Cortex of kidney (tissue), 1 donor: ENCODE measurements around the gene BRCA1.

Source experiments
- DNase-seq: peaks from one replicate; lab custom pipeline; 2025; lab: John Stamatoyannopoulos, UW

BRCA1 gene

DNA sequence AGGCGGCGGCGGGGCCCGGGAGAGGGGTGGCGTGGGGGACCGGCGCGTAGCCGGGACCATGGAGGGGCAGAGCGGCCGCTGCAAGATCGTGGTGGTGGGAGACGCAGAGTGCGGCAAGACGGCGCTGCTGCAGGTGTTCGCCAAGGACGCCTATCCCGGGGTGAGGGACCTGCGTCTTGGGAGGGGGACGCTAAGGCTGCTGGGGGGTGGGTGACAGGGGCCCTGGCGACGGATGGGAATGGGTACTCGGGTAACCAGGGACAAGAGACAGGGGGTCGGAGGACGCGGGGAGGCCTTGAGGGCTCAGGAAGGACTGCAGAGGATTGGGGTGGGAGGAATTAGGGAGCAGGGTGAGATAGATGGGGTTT lies 99.9 kb downstream of the BRCA1 start:
- DNase-seq: no peak

- DNase-seq: no peak
Observed at GRCh38 chr17:43024407-43025289, 100.5 kb downstream of the BRCA1 start, which contains the start of gene RND2. TSS of gene RND2 (plus strand) at chr17:43025231. CDS start at chr17:43025348, 117 bp downstream.

DNA sequence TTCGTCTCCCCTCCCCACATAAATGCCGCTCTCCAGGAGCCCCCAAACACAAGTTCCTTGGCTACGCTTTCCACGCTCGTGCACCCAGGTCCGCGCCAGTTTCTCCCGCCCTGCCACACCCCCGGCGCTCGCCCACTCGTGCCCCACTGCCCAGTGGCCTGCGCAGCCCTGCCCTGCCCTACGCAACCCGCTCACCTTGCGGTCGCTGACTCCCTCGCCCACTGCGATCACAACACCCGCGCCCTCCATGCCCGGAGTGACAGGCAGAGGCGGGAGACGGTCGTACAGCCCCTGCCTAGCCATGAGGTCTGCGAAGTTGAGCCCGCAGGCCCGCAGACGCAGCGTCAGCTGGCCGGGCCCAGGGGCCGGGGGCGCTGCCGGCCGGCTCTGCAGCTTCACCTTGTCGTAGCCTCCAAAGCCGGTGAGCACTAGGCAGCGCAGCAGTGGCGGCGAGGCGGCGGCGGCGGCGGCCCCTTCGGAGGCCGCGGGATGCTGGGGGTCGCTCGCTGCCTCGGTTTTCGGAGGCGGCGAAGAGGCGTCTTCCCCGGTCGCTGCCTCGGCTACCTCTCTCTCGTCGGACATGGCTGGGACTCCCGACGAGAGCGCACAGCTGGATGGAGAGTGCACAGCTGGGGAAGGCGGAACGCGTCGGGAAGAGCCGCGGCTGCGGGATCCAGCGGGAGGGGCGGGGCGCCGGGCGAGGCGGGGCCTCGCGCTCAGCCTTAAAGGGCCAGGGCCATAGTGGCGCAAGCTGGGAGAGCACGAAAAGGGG lies 103.2 kb downstream of the BRCA1 start, which contains the start of gene VAT1:
Gene VAT1, minus strand, starts transcription at position 645 of the 772 bp plus-strand sequence. Its CDS starts 63 bp downstream, at position 582.
- no peak for DNase-seq

GRCh38 chr17:43020789-43021740 lies 104.1 kb downstream of the BRCA1 start:
- DNase-seq: no peak

GRCh38 chr17:43020030-43020621 lies 105.0 kb downstream of the BRCA1 start:
- DNase-seq: no peak

DNA sequence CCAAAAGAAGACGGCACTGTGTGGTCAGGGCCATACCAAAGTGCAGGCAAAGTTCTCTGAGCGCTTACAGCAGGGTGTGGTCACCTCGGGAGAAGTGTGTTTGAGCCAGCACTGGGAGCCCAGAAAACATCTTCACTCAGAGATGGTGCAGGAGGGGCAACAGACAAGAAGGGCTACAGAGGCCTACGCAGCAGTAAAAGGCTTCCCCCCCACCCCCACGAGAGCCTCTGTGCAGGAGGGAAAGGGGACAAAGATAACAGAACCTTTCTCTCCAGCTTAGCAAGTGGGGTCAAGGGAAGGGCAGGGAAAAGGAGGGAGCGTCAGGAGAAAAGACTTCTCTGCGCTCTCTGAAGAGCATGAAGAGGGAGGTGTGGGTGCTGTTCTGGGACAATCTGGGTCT lies 105.7 kb downstream of the BRCA1 start:
- DNase-seq: no peak

GRCh38 chr17:43018932-43019331 lies 106.2 kb downstream of the BRCA1 start:
- no peak for DNase-seq

GRCh38 chr17:43018008-43018853 lies 106.9 kb downstream of the BRCA1 start:
- no peak for DNase-seq

DNA sequence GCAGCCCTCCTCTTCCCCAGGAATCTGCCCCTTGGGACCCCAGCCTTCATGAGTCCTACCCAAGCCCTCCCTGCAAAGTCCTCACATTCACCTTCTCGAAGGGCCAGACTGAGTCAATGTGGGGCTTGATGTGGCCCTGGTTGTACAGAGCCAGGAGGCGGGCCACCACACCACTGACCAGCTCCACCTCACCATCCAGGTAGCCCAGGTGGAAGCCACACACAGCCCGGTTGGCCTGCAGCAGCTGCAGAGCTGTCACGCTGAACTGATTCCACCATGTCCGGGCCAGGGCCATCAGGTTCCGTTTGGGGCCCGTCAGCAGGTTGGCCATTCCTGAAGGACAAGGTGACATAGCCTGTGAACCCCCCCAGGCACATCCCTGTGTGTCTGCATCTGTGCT lies 108.9 kb downstream of the BRCA1 start:
- DNase-seq: no peak

DNA sequence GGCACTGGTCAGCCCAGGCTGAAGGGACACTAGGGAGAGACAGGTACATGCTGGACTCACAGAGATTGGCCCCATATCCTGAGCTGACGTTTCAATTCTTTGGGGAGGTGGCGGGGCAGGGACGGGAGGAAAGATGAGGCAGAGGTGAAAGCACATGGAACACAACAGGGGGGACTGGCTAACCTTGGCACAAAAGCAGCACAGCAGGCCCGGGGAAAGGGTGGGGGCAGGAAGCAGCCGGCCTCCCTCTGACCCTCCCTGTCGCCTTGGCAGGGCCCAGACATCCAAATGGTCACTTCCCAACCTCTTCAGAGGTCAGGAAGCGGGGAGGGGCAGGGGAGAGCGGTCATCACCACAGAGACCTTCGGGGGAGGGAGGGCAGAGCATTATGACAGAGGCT lies 109.6 kb downstream of the BRCA1 start:
- no peak for DNase-seq

DNA sequence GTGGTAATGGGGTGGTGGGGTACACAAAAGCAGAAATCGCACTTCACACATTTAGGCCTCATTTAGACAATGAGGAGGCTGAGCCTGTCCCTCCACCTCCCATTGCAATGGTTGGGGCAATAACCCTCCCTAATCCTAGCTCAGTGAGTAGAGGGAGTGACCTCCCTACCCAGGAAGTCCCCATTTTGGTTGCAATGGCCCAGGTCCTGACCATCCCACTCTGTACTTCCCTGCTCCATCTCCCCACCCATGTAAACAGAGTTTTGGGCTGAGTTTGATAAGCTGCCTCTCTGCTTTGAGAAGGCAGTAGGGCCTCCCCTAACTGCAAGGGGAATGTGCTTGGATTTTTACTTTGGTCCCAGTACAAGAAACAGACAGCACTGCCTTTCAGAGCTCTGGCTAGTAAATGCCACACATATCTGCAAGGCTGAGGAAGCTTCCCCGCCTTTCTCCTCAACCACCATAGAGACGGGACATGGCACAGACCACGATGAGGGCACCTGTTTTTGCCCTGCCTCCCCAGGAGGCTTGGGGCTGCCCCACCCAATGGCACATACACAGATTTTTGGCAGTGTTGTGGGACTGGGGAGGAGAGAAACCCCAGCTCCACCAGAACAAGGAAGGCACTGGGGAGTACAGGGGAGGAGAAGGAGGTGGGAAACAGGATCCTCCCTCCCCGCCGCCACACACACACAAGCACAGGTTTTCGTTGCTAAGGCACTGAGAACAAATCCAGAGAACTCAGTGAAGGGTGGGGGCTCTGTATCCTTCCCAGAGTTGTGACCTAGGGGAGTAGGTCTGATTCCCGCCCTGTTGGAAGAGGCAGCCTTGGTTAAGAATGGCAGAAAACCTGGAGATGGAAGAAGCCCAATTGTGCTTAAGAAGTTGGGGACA lies 110.3 kb downstream of the BRCA1 start:
- no peak for DNase-seq

GRCh38 chr17:43014020-43014648 lies 111.0 kb downstream of the BRCA1 start:
- DNase-seq: no peak

GRCh38 chr17:43013296-43013695 lies 111.9 kb downstream of the BRCA1 start:
- no peak for DNase-seq

GRCh38 chr17:43011728-43012472 lies 113.3 kb downstream of the BRCA1 start:
- DNase-seq: no peak

DNA sequence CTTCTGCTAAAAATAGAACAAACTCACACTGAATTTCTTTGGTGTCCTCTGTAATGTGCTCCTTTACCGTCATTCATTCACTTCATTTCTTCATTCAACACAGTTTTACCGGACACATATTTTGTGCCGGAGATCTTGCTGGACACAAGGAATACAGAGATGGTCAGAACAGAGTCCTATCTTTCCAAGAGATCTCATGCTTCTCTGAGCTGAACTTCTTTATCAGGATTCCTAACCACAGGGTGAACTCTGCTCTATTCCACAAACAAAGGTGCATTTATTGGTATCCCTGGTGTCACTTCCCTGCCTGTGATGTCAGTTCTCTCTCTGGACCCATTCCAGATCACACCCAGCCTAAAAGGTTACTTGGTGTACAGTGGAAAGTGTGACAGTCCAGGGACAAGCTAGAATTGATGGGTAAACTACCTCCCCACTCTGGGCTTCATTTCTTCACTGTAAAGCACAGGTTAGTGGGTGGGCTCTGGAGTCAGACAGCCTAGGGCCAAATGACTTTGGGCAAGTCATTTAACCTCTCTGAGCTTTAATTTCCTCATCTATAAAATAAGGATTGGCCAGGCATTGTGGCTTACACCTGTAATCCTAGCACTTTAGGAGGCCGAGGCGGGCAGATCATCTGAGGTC lies 114.4 kb downstream of the BRCA1 start:
- DNase-seq: no peak

DNA sequence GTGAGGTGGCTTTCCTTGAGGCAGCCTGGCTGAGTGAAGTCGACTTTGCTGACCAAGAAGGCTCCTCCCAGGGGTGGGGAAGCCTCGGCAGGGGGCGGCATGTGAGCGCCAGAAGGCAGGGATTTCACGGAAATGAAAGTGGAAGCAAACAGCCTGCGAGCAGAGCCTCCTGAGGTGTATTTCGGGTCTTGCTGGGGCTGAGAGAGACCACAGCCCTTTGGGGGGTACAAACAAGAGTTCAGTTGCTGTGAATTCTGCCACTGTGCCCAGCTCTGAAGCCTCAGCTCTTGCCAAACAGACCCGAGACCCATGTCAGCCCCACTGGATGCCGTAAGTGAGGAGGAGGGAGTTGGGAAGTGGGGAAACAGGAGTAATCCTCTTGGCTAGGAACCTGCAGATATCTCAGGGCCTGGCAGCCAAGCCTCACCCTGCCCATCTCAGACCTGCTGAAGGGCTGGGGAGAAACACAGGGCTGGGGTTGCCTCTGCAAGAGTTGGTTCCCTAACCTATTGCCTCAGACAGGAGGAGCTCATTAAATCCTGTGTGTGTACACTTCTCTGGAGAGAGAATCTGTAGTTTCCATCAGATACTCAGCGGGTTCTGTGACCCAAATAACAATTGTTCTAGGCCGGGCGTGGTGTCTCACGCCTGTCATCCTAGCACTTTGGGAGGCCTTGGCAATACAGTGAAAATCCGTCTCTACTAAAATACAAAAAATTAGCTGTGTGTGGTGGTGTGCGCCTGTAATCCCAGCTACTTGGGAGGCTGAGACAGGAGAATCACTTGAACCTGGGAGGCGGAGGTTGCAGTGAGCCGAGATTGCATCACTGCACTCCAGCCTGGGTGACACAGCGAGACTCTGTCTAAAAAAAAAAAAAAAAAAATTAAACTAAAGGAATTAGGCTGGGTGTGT lies 118.3 kb downstream of the BRCA1 start, which contains the start of gene IFI35:
Gene IFI35, plus strand, starts transcription at position 146 of the 913 bp plus-strand sequence. Its CDS starts 164 bp downstream, at position 310.
- no peak for DNase-seq
